CD4-positive, alpha-beta T cell treated with Interleukin-2 at 100 ng/mL for 4 hours (primary cell): Measurements from ENCODE around the gene NF2.
"Not testable (repeated sequence)": the region's sequence is repeated elsewhere in the genome, so short reads cannot be mapped to it uniquely, and the experiment has no call there.

Source experiments
- DNase-seq: peaks from one replicate; pipeline ENCODE4 v3.0.0-alpha.2; 2020; ENCODE audit warnings: low spot score

Gene NF2

GRCh38 chr22:29603358-29604075 is at the start of gene NF2:
TSS of gene NF2 (plus strand) at chr22:29603633. CDS start at chr22:29603999, 366 bp downstream.
- peak; percentile 99 for DNase-seq

- DNase-seq = no peak
These were observed 48.3 kb upstream of the NF2 start for GRCh38 chr22:29555065-29555644.

GRCh38 chr22:29559030-29559429 is 44.4 kb upstream of the NF2 start:
- no peak for DNase-seq

- DNase-seq = no peak
These were observed 43.6 kb upstream of the NF2 start for GRCh38 chr22:29559853-29560252.

- DNase-seq = no peak
These were observed 39.6 kb upstream of the NF2 start for GRCh38 chr22:29563652-29564460.

GRCh38 chr22:29566513-29566912 is 36.9 kb upstream of the NF2 start:
- not testable (repeated sequence) for DNase-seq

- DNase-seq = no peak
These were observed 36.1 kb upstream of the NF2 start for GRCh38 chr22:29567338-29567737.

GRCh38 chr22:29569011-29569678 is 34.3 kb upstream of the NF2 start:
- DNase-seq = no peak

GRCh38 chr22:29570456-29570855 is 33.0 kb upstream of the NF2 start:
- DNase-seq = no peak

GRCh38 chr22:29570912-29571549 is 32.4 kb upstream of the NF2 start:
- DNase-seq = no peak

- DNase-seq = no peak
These were observed 28.5 kb upstream of the NF2 start for GRCh38 chr22:29574762-29575450.

- DNase-seq = no peak
These were observed 24.8 kb upstream of the NF2 start for GRCh38 chr22:29578462-29579200.

- DNase-seq = no peak
These were observed 23.1 kb upstream of the NF2 start for GRCh38 chr22:29580200-29580810.

GRCh38 chr22:29581799-29582198 is 21.6 kb upstream of the NF2 start:
- no peak for DNase-seq

GRCh38 chr22:29584975-29585374 is 18.5 kb upstream of the NF2 start:
- no peak for DNase-seq

- DNase-seq = not testable (repeated sequence)
These were observed 17.2 kb upstream of the NF2 start for GRCh38 chr22:29586193-29586705.

GRCh38 chr22:29587938-29588699 is 15.3 kb upstream of the NF2 start:
- DNase-seq = no peak

GRCh38 chr22:29593923-29594322 is 9.5 kb upstream of the NF2 start:
- DNase-seq = no peak

GRCh38 chr22:29594447-29594846 is 9.0 kb upstream of the NF2 start:
- not testable (repeated sequence) for DNase-seq
